ENCODE results near the gene KCNT1. TPM values are rescaled to one million over a fixed set of nuclear protein-coding genes. Genes with fewer than 3 reads are reported as not detected.
"Not testable (repeated sequence)": the region's sequence is repeated elsewhere in the genome, so short reads cannot be mapped to it uniquely, and the experiment has no call there.

KCNT1 gene
- total RNA-seq, 1 donor from 2014 or later: 0.12 TPM

- DNase-seq (ENCODE audit: low spot score): not testable (repeated sequence)
These were observed 29.2 kb upstream of the KCNT1 start for GRCh38 chr9:135672786-135673185.

GRCh38 chr9:135673941-135674340 lies 28.0 kb upstream of the KCNT1 start:
- DNase-seq (ENCODE audit: low spot score): no peak

- no peak for DNase-seq (ENCODE audit: low spot score)
These were observed 27.0 kb upstream of the KCNT1 start for GRCh38 chr9:135674977-135675376.

DNA sequence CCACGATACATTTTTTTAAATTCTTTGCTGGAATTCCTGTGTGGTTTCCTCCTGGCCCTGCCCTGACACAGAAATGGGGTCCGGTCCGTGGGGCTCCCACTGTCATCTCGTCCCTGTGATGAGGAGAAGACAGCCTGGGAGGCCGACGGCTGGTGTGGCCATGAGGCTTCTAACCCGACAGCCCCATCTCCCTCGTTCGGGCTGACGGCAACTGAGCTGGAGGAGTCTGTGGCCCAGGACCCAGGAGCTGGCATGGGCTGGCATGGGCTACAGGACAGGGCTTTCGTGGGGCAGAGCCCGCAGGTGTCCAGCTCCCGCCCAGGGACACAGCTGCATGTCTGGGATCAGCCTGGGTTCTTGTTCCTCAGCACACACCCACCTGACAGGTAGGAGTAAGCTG lies 25.1 kb upstream of the KCNT1 start:
- DNase-seq (ENCODE audit: low spot score): no peak

- DNase-seq (ENCODE audit: low spot score): no peak
These were observed 24.3 kb upstream of the KCNT1 start for GRCh38 chr9:135677641-135678168.

DNA sequence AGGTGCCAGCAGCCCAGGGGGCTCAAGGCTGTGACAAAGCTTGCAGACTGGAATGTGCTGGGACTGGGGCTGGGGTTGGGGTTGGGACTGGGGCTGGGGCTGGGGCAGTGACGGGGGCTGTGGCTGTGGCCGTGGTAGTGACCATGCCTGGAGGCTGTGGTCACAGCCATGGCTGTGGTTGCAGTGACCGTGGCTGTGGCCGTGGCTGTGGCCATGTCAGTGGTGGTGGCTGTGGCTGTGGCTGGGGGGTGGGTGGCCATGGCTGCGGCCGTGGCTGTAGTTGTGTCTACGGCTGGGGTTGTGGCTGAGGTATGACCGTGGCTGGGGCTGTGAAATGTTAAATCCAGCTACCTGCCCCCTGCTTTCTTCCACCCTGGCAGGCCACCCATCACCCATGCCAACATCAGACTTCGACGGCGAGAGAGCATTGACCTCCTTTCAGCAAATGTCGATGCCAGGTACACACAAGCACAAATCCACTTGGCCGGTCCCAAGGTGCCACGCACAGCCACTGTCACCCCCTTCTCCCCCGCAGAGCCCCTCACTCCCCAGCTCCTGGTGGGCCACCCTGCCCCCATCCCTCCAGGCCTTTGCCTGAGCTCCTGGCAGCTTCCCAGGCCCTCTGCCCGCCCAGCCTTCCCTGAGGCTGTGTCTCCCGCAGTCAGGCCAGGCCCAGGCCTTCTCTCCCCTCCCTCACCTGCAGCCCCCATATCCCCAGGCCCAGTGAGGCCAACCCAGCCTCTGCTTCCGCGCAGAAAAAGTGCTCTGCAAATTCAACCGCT lies 23.6 kb upstream of the KCNT1 start:
- no peak for DNase-seq (ENCODE audit: low spot score)

GRCh38 chr9:135680056-135680455 lies 21.9 kb upstream of the KCNT1 start:
- no peak for DNase-seq (ENCODE audit: low spot score)

GRCh38 chr9:135681161-135681560 lies 20.8 kb upstream of the KCNT1 start:
- no peak for DNase-seq (ENCODE audit: low spot score)

DNA sequence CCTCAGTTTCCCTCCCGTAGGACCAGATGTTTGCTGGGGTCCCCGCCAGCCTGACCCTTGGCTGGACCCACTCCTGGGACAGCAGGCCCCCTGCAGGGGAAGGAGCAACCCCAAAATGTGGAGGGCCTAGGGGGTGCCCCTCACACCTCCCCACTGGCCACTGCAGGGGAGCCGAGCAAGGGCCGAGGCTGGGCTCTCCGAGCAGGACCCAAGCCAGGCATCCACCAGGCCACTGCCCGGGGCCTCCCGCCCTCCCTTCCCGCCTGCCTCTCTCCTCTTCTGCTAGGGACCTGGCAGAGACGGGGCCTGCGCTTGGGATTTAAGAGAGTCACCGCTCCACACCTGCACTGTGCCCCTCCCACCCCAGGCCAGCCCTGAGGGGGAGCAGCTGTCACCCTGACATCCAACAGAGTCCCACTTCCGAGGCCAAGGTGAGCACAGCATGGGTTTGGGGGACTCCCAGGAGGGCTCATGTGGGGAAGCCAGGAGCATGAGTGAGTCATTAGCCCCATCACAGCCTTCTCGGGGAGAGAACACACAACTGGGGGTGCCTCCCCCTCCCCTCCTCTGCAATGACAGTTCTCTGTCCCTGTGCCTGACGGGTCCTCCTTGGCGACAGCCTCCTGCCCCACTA lies 18.5 kb upstream of the KCNT1 start:
- no peak for DNase-seq (ENCODE audit: low spot score)

DNA sequence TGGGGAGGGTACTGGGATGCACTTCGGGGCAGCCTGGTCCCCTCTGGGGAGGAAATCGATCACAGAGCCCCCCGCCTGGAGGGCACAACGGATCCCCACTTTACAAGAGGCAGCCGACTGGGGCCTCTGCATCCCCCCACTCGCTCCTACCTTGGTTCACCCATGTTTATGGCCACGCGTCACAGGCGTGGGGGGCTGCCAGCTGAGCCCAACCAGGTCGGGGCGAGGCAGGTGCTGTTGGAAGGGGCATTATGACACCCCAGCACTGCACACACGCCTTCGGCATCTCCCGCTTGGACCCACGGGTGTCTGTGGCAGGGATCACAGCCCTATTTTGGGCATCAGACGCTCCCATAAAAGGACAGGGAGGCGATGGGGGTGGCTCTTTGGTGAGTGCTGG lies 17.3 kb upstream of the KCNT1 start:
- DNase-seq (ENCODE audit: low spot score): no peak

GRCh38 chr9:135687216-135687615 lies 14.8 kb upstream of the KCNT1 start:
- no peak for DNase-seq (ENCODE audit: low spot score)

GRCh38 chr9:135689011-135689410 lies 13.0 kb upstream of the KCNT1 start:
- DNase-seq (ENCODE audit: low spot score): no peak

DNA sequence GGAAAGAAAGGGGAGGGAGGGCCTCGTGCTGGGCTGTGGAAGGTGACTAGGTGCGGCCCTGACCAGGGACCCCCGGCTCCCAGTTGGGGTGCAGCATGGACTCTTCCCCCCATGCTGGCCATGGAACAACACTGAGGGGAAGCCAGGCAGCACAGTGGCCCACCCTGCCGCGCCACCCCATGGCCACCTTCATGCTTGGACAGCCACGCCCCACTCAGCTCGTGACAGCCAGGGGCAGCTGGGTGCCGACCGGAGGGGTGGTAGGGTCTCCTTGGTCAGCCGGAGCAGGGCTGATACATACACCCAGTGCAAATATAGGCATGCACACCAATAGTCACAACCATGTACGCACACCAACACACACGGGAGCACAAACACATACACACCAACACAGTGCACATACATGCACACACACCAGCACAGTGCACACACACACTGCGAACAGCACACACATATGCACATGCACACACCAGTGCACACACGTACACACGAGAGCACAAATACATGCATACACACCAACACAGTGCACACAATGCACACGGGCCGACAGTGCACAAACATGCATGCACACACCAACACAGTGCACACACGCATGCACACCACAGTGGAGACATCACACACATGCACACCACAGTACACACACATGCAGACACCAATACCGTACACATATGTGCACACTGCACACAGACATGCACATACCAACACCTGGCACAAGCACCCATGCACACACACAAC lies 11.0 kb upstream of the KCNT1 start:
- no peak for DNase-seq (ENCODE audit: low spot score)

GRCh38 chr9:135692410-135692809 lies 9.6 kb upstream of the KCNT1 start:
- DNase-seq (ENCODE audit: low spot score): no peak

GRCh38 chr9:135693265-135693664 lies 8.7 kb upstream of the KCNT1 start:
- DNase-seq (ENCODE audit: low spot score): no peak

DNA sequence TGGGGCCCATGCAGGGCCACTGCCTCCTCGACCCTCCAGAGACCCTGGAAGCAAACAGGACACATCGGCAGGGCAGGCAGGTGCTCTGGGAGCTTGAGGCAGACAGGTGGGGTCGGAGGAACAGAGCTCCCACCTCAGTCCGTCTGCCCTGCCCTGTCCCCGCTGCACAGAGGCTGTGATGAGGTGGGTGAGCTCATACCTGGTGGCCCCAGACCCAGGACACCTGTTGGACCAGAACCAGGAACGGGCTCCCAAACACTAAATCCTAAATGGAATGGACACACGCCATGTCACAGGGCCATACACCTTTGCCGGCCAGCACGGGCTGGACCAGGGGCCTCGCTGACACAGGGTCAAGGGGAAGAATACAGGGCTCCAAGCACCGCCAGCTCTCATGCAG lies 8.2 kb upstream of the KCNT1 start:
- DNase-seq (ENCODE audit: low spot score): no peak

DNA sequence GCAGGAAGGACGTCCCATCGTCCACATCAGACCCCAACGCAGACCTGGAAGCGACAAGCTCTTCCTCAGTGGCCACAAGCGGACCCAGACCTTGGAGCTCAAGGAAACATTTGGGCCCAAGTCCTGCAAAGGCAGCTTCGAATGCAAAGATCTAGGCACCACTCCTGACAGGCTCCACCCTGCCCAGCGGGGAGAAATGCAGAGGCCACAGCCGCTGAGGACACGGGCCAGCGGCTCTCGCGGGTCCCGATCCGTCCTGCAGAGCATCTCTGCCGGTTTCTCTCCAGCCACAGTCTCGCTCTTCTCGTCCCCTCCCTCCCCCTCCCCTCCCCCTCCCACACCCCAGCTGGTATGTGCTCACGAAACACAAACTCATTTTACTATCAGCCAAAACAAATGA lies 7.6 kb upstream of the KCNT1 start:
- DNase-seq (ENCODE audit: low spot score): no peak

DNA sequence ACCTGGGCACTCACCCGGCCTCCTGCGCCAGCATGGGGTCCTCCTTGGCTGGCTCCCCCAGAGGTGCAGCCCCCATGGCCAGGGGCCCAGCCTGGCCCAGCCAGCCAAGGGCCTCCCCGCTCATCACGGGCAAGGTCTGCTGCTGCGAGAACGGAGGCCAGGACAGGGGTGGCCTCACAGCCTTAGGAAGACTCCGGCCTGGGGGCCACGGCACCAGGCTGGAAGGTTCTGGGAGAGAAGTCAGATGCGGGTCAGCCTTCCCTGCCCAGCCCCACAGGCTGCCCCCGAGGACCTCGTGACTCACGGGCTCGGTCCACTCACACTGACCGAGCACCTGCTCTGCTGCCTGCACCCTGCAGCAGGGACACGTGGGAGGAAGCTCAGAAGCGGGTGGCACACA lies 6.9 kb upstream of the KCNT1 start:
- DNase-seq (ENCODE audit: low spot score): no peak

- DNase-seq (ENCODE audit: low spot score): no peak
These were observed 6.3 kb upstream of the KCNT1 start for GRCh38 chr9:135695642-135696041.

DNA sequence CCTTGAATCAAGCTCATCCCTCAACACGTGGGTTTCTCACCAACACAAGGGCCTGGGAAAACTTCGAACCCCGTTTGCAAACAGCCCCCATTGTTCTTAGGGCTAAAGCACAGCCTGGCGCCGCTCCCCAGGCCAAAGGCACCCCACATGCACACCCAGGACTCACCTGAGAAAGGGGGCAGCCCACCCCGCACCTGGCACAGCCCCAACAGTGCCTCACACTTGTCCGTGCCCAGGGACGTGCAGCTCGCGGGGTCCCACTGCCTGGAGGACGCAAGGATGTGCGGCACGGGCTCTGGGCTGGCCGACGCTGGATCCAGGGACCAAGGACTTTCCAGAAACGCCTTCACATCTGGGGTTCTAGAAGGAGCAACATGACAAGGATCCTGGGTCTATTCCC lies 5.5 kb upstream of the KCNT1 start:
- no peak for DNase-seq (ENCODE audit: low spot score)

- DNase-seq (ENCODE audit: low spot score): no peak
These were observed 4.8 kb upstream of the KCNT1 start for GRCh38 chr9:135697226-135697625.

DNA sequence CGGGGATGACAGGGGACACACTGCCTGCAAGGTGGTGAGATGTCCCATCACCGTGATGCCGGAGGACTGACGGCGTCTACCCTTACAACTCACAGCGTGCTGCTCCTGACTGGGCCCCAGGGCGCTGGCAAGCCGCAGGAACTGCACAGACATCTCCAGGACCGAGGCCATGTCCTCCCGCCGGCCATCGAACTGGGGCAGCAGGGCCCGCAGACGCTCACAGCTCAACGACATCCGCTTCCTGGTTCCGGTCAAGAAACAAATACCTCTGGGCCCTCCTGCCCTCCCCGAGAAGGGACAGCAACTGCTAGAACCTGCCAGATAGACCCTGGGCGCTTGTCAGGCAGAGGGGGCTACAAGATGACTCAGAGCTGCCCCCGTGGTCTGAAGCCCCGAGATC lies 3.7 kb upstream of the KCNT1 start:
- DNase-seq (ENCODE audit: low spot score): no peak

- DNase-seq (ENCODE audit: low spot score): no peak
These were observed 3.2 kb upstream of the KCNT1 start for GRCh38 chr9:135698767-135699166.
